Liver (tissue), 9 donors: ENCODE results near the gene CAMSAP1. TPM values are rescaled to one million over a fixed set of nuclear protein-coding genes. Genes with fewer than 3 reads are reported as not detected.

Source experiments
- DNase-seq: peaks from one replicate; pipeline ENCODE4 v3.0.0-alpha.2; 2017; ENCODE audit warnings: low spot score
- H3K27ac ChIP-seq, 2 donors: one replicate each; pipeline ENCODE4 v1.7.0; 2013; ENCODE audit warnings: inconsistent platforms in 2 of 2, low read length in 2 of 2, control low read depth in 1 of 2, low read depth in 1 of 2, mild to moderate bottlenecking in 1 of 2
- H3K27me3 ChIP-seq, 4 donors: one replicate each; pipeline versions ENCODE4 v1.6.1 to v1.7.0; 2013; ENCODE audit warnings: low read length in 3 of 4, inconsistent platforms in 1 of 4, mild to moderate bottlenecking in 1 of 4, moderate library complexity in 1 of 4; ENCODE audit not compliant: control insufficient read depth in 4 of 4, insufficient read depth in 4 of 4
- H3K36me3 ChIP-seq, 4 donors: one replicate each; pipeline versions ENCODE4 v1.6.1 to v1.7.0; 2013; ENCODE audit warnings: low read length in 3 of 4, mild to moderate bottlenecking in 3 of 4, low read depth in 1 of 4, moderate library complexity in 1 of 4; ENCODE audit not compliant: control insufficient read depth in 4 of 4, insufficient read depth in 3 of 4
- H3K4me1 ChIP-seq, 4 donors: one replicate each; pipeline versions ENCODE4 v1.6.1 to v1.7.0; 2013; ENCODE audit warnings: low read length in 3 of 4, mild to moderate bottlenecking in 3 of 4, moderate library complexity in 1 of 4; ENCODE audit not compliant: control insufficient read depth in 4 of 4, insufficient read depth in 4 of 4
- H3K4me3 ChIP-seq, 3 donors: one replicate each; pipeline versions ENCODE4 v1.6.1 to v1.7.0; 2013; ENCODE audit warnings: low read length in 3 of 3, control low read depth in 1 of 3, low read depth in 1 of 3, mild to moderate bottlenecking in 1 of 3
- H3K9ac ChIP-seq, 2 donors: one replicate each; pipeline ENCODE4 v1.7.0; 2013; ENCODE audit warnings: low read length in 2 of 2, mild to moderate bottlenecking in 2 of 2, moderate library complexity in 2 of 2, control low read depth in 1 of 2, low read depth in 1 of 2
- H3K9me3 ChIP-seq, 4 donors: one replicate each; pipeline versions ENCODE4 v1.6.1 to v1.7.0; 2013; ENCODE audit warnings: low read length in 3 of 4; ENCODE audit not compliant: control insufficient read depth in 4 of 4
- ATF3 ChIP-seq: IDR thresholded peaks from 2 replicates; pipeline ENCODE4 v1.6.1; 2016; ENCODE audit warnings: antibody characterized with exemption
- EGR1 ChIP-seq, 2 donors: IDR thresholded peaks; 2 replicates each; pipeline ENCODE4 v1.6.1; 2016 to 2018; ENCODE audit warnings: antibody characterized with exemption in 2 of 2, low read depth in 2 of 2
- FOXA1 ChIP-seq: IDR thresholded peaks from 2 replicates; pipeline ENCODE4 v1.6.1; 2016; ENCODE audit warnings: antibody characterized with exemption
- FOXA2 ChIP-seq: IDR thresholded peaks from 2 replicates; pipeline ENCODE4 v1.6.1; 2016; ENCODE audit warnings: antibody characterized with exemption
- GABPA ChIP-seq, 2 donors: IDR thresholded peaks in 1 of 2; conservative IDR thresholded peaks in 1 of 2; 2 replicates each; pipeline ENCODE4 v1.6.1; 2016; ENCODE audit warnings: antibody characterized with exemption in 2 of 2, mild to moderate bottlenecking in 1 of 2, moderate library complexity in 1 of 2
- HNF4A ChIP-seq, 2 donors: conservative IDR thresholded peaks; 2 replicates each; pipeline ENCODE4 v1.6.1; 2016; ENCODE audit warnings: antibody characterized with exemption in 2 of 2, mild to moderate bottlenecking in 2 of 2
- HNF4G ChIP-seq: IDR thresholded peaks from 2 replicates; pipeline ENCODE4 v1.6.1; 2016; ENCODE audit warnings: antibody characterized with exemption
- JUND ChIP-seq, 2 donors: IDR thresholded peaks; 2 replicates each; pipeline ENCODE4 v1.6.1; 2016; ENCODE audit warnings: antibody characterized with exemption in 2 of 2
- NR2F2 ChIP-seq: IDR thresholded peaks from 2 replicates; pipeline ENCODE4 v1.6.1; 2016; ENCODE audit warnings: antibody characterized with exemption
- RAD21 ChIP-seq, 2 donors: IDR thresholded peaks; 2 replicates each; pipeline ENCODE4 v1.6.1; 2016; ENCODE audit warnings: antibody characterized with exemption in 2 of 2, mild to moderate bottlenecking in 2 of 2
- RXRA ChIP-seq, 2 donors: IDR thresholded peaks; 2 replicates each; pipeline ENCODE4 v1.6.1; 2017 to 2018; ENCODE audit warnings: antibody characterized with exemption in 2 of 2, mild to moderate bottlenecking in 1 of 2
- SP1 ChIP-seq: IDR thresholded peaks from 2 replicates; pipeline ENCODE4 v1.6.1; 2018; ENCODE audit warnings: antibody characterized with exemption, mild to moderate bottlenecking
- TAF1 ChIP-seq: conservative IDR thresholded peaks from 2 replicates; pipeline ENCODE4 v1.6.1; 2016; ENCODE audit warnings: antibody characterized with exemption, mild to moderate bottlenecking
- YY1 ChIP-seq: IDR thresholded peaks from 2 replicates; pipeline ENCODE4 v1.6.1; 2016; ENCODE audit warnings: antibody characterized with exemption, mild to moderate bottlenecking
- WGBS: extraction: QIAGEN DNeasy Blood & Tissue Kit; methylation state at CpG from one replicate; pipeline ENCODE4 v1.1.7; 2013; 5-methylcytosine and 5-hydroxymethylcytosine counted together
- polyA plus RNA-seq, 2 donors: library from polyadenylated mRNA; stranded (reverse) in 1 of 2; unstranded in 1 of 2; fragments of 200-250 nt in 1 of 2; fragments of >200 nt in 1 of 2; fragmentation: Nextera tagmentation in 1 of 2; extraction: Ambion mirVana in 1 of 2; gene quantifications; one replicate each; pipeline versions ENCODE4 v1.2.1 to v1.2.3, GENCODE V29; 2013 to 2015
- total RNA-seq, 2 donors: library from RNA; depleted of rRNA; stranded (reverse); fragments of >200 nt; gene quantifications; one replicate each; pipeline ENCODE4 v1.2.3, GENCODE V29; 2014
- TF ChIP-seq, protein P1 (sequence below): IDR thresholded peaks from 2 replicates; pipeline ENCODE4 v1.6.1; 2016; ENCODE audit warnings: antibody characterized with exemption, mild to moderate bottlenecking
- TF ChIP-seq, protein P2 (sequence below): fragments of 150-350 bp; IDR thresholded peaks from 2 replicates; pipeline ENCODE4 v1.5.1; 2017; ENCODE audit warnings: improper control_type of control experiment, low read depth, low read length; ENCODE audit not compliant: missing input control
- TF ChIP-seq, protein P3 (sequence below): IDR thresholded peaks from 2 replicates; pipeline ENCODE4 v1.6.1; 2016; ENCODE audit warnings: antibody characterized with exemption
- TF ChIP-seq, protein P4 (sequence below): IDR thresholded peaks from 2 replicates; pipeline ENCODE4 v1.6.1; 2016; ENCODE audit warnings: antibody characterized with exemption
- donor health status: healthy.
- donor health status: healthy.
- donor health status: healthy.
- donor health status: healthy.
- donor health status: healthy.

The CAMSAP1 gene
- total and polyA plus RNA-seq, 4 donors: 0.97 to 6.4 (median 5.1) TPM

GRCh38 chr9:135761845-135762168 is 145.5 kb downstream of the CAMSAP1 start (continued):
- TF ChIP-seq, protein P1, sequence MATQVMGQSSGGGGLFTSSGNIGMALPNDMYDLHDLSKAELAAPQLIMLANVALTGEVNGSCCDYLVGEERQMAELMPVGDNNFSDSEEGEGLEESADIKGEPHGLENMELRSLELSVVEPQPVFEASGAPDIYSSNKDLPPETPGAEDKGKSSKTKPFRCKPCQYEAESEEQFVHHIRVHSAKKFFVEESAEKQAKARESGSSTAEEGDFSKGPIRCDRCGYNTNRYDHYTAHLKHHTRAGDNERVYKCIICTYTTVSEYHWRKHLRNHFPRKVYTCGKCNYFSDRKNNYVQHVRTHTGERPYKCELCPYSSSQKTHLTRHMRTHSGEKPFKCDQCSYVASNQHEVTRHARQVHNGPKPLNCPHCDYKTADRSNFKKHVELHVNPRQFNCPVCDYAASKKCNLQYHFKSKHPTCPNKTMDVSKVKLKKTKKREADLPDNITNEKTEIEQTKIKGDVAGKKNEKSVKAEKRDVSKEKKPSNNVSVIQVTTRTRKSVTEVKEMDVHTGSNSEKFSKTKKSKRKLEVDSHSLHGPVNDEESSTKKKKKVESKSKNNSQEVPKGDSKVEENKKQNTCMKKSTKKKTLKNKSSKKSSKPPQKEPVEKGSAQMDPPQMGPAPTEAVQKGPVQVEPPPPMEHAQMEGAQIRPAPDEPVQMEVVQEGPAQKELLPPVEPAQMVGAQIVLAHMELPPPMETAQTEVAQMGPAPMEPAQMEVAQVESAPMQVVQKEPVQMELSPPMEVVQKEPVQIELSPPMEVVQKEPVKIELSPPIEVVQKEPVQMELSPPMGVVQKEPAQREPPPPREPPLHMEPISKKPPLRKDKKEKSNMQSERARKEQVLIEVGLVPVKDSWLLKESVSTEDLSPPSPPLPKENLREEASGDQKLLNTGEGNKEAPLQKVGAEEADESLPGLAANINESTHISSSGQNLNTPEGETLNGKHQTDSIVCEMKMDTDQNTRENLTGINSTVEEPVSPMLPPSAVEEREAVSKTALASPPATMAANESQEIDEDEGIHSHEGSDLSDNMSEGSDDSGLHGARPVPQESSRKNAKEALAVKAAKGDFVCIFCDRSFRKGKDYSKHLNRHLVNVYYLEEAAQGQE: no peak
- no peak for TF ChIP-seq YY1

GRCh38 chr9:135761150-135761844 is 146.0 kb downstream of the CAMSAP1 start:
- Histone ChIP-seq H3K4me3 (no peak overlapping the region), H3K27ac (no peak overlapping the region), H3K9ac (no peak overlapping the region), H3K36me3 (no peaks in the 10 kb centered on the region), H3K9me3 (peaks cover 3 to 8% (median 4%) of the 10 kb centered on the region in 4 donors), H3K4me1 (no peaks in the 10 kb centered on the region), H3K27me3 (no peaks in the 10 kb centered on the region)
- WGBS: 71% methylated on average over 20 of the region's 20 CpGs
- DNase-seq: no peak
- TF ChIP-seq EGR1 (IDR thresholded peaks at IDR 0.05; ENCODE audit: low read depth in 2 of 2) (no peak), RAD21 (IDR thresholded peaks at IDR 0.05) (no peak), HNF4A (conservative IDR thresholded peaks at IDR 0.05) (no peak), FOXA1 (no peak), FOXA2 (no peak), JUND (IDR thresholded peaks at IDR 0.05) (no peak), GABPA (IDR thresholded peaks at IDR 0.05 in 1 of 2, conservative IDR thresholded peaks at IDR 0.05 in 1 of 2) (no peak), ATF3 (no peak), SP1 (no peak), YY1 (no peak), NR2F2 (no peak), HNF4G (no peak), RXRA (IDR thresholded peaks at IDR 0.05) (no peak), TAF1 (no peak)
- TF ChIP-seq, protein P1: no peak
- TF ChIP-seq, protein P2, sequence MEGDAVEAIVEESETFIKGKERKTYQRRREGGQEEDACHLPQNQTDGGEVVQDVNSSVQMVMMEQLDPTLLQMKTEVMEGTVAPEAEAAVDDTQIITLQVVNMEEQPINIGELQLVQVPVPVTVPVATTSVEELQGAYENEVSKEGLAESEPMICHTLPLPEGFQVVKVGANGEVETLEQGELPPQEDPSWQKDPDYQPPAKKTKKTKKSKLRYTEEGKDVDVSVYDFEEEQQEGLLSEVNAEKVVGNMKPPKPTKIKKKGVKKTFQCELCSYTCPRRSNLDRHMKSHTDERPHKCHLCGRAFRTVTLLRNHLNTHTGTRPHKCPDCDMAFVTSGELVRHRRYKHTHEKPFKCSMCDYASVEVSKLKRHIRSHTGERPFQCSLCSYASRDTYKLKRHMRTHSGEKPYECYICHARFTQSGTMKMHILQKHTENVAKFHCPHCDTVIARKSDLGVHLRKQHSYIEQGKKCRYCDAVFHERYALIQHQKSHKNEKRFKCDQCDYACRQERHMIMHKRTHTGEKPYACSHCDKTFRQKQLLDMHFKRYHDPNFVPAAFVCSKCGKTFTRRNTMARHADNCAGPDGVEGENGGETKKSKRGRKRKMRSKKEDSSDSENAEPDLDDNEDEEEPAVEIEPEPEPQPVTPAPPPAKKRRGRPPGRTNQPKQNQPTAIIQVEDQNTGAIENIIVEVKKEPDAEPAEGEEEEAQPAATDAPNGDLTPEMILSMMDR: no peak
- TF ChIP-seq, protein P3, sequence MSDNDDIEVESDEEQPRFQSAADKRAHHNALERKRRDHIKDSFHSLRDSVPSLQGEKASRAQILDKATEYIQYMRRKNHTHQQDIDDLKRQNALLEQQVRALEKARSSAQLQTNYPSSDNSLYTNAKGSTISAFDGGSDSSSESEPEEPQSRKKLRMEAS: no peak
- TF ChIP-seq, protein P4, sequence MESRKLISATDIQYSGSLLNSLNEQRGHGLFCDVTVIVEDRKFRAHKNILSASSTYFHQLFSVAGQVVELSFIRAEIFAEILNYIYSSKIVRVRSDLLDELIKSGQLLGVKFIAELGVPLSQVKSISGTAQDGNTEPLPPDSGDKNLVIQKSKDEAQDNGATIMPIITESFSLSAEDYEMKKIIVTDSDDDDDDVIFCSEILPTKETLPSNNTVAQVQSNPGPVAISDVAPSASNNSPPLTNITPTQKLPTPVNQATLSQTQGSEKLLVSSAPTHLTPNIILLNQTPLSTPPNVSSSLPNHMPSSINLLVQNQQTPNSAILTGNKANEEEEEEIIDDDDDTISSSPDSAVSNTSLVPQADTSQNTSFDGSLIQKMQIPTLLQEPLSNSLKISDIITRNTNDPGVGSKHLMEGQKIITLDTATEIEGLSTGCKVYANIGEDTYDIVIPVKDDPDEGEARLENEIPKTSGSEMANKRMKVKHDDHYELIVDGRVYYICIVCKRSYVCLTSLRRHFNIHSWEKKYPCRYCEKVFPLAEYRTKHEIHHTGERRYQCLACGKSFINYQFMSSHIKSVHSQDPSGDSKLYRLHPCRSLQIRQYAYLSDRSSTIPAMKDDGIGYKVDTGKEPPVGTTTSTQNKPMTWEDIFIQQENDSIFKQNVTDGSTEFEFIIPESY: no peak
